ENCODE data around the gene AGAP4.
"Not testable (repeated sequence)": the region's sequence is repeated elsewhere in the genome, so short reads cannot be mapped to it uniquely, and the experiment has no call there.

AGAP4 gene

GRCh38 chr10:45847400-45847799 is at the start of gene AGAP4:
AGAP4 (minus strand) TSS chr10:45847500; CDS start chr10:45847347, 153 bp downstream.
- POLR2A ChIA-PET; DNase-seq (ENCODE audit: extremely low spot score); CTCF ChIA-PET: not testable (repeated sequence)

- DNase-seq (ENCODE audit: extremely low spot score); POLR2A ChIA-PET; CTCF ChIA-PET: not testable (repeated sequence)
Measured at GRCh38 chr10:45890721-45891120, 43.4 kb upstream of the AGAP4 start.

- DNase-seq (ENCODE audit: extremely low spot score); CTCF ChIA-PET; POLR2A ChIA-PET: not testable (repeated sequence)
Measured at GRCh38 chr10:45889539-45890230, 42.4 kb upstream of the AGAP4 start.

- DNase-seq (ENCODE audit: extremely low spot score); CTCF ChIA-PET; POLR2A ChIA-PET: not testable (repeated sequence)
Measured at GRCh38 chr10:45882880-45883279, 35.6 kb upstream of the AGAP4 start.

GRCh38 chr10:45865404-45865803 is 18.1 kb upstream of the AGAP4 start:
- CTCF ChIA-PET; POLR2A ChIA-PET; DNase-seq (ENCODE audit: extremely low spot score): not testable (repeated sequence)

- CTCF ChIA-PET; POLR2A ChIA-PET; DNase-seq (ENCODE audit: extremely low spot score): not testable (repeated sequence)
Measured at GRCh38 chr10:45864264-45864663, 17.0 kb upstream of the AGAP4 start.

GRCh38 chr10:45863632-45864031 is 16.3 kb upstream of the AGAP4 start:
- DNase-seq (ENCODE audit: extremely low spot score); POLR2A ChIA-PET; CTCF ChIA-PET: not testable (repeated sequence)

- CTCF ChIA-PET; DNase-seq (ENCODE audit: extremely low spot score); POLR2A ChIA-PET: not testable (repeated sequence)
Measured at GRCh38 chr10:45857931-45858330, 10.6 kb upstream of the AGAP4 start.

- CTCF ChIA-PET; POLR2A ChIA-PET; DNase-seq (ENCODE audit: extremely low spot score): not testable (repeated sequence)
Measured at GRCh38 chr10:45848467-45848866, 1.2 kb upstream of the AGAP4 start.

GRCh38 chr10:45822918-45823317 is 24.4 kb downstream of the AGAP4 start:
- DNase-seq (ENCODE audit: extremely low spot score); CTCF ChIA-PET; POLR2A ChIA-PET: not testable (repeated sequence)

GRCh38 chr10:45820107-45820830 is 27.0 kb downstream of the AGAP4 start:
- DNase-seq (ENCODE audit: extremely low spot score); CTCF ChIA-PET; POLR2A ChIA-PET: not testable (repeated sequence)

GRCh38 chr10:45819552-45819951 is 27.7 kb downstream of the AGAP4 start:
- DNase-seq (ENCODE audit: extremely low spot score), result no peak
- no peak for TF ChIP-seq ZNF384 (IDR thresholded peaks at IDR 0.05)
- no peak for TF ChIP-seq BHLHE40 (IDR thresholded peaks at IDR 0.05; ENCODE audit: borderline replicate concordance)
- no peak for TF ChIP-seq FOXK2 (IDR thresholded peaks at IDR 0.05)
- no peak for TF ChIP-seq FOXA1 (IDR thresholded peaks at IDR 0.05)
- TF ChIP-seq HDGF (IDR thresholded peaks at IDR 0.05; ENCODE audit: borderline replicate concordance), result no peak
- no peak for TF ChIP-seq SP1 (IDR thresholded peaks at IDR 0.05)
- TF ChIP-seq FOXM1 (IDR thresholded peaks at IDR 0.05; ENCODE audit: borderline replicate concordance), result no peak
- TF ChIP-seq NFRKB (IDR thresholded peaks at IDR 0.05), result no peak
- no peak for TF ChIP-seq SUZ12 (IDR thresholded peaks at IDR 0.05)
- TF ChIP-seq PKNOX1 (IDR thresholded peaks at IDR 0.05), result no peak
- no peak for TF ChIP-seq CTBP1 (IDR thresholded peaks at IDR 0.05; ENCODE audit: borderline replicate concordance)
- no peak for TF ChIP-seq ELF4 (IDR thresholded peaks at IDR 0.05)
- TF ChIP-seq L3MBTL2 (conservative IDR thresholded peaks at IDR 0.05), result no peak
- no peak for TF ChIP-seq LEF1 (IDR thresholded peaks at IDR 0.05; ENCODE audit: borderline replicate concordance)
- CTCF ChIA-PET, result no interaction called here
- POLR2A ChIA-PET, result no interaction called here

Data from HEK293T (cell line).